ENCODE results near the gene SNURF. TPM values are rescaled to one million over a fixed set of nuclear protein-coding genes. Genes with fewer than 3 reads are reported as not detected.
"Not testable (repeated sequence)": the region's sequence is repeated elsewhere in the genome, so short reads cannot be mapped to it uniquely, and the experiment has no call there.

SNURF gene
- total RNA-seq, 1 donor from 2014 or later, result 20.5 TPM

GRCh38 chr15:24924153-24924552, 30.6 kb upstream of the SNURF start:
- no peak for TF ChIP-seq CTCF (IDR thresholded peaks at IDR 0.05)
- H3K4me1 Mint-ChIP-seq (ENCODE audit: unreplicated experiment), result no peaks in the 10 kb centered on the region
- H3K27ac Mint-ChIP-seq (ENCODE audit: unreplicated experiment), result no peak overlapping the region
- no peak overlapping the region for H3K4me3 Mint-ChIP-seq (ENCODE audit: unreplicated experiment)
- H3K9me3 Mint-ChIP-seq (ENCODE audit: unreplicated experiment), result peaks cover 36% of the 10 kb centered on the region
- H3K36me3 Mint-ChIP-seq (ENCODE audit: unreplicated experiment), result no peaks in the 10 kb centered on the region
- H3K27me3 Mint-ChIP-seq (ENCODE audit: unreplicated experiment), result no peaks in the 10 kb centered on the region
- no peak for DNase-seq (ENCODE audit: extremely low spot score, unreplicated experiment)

- H3K36me3 Mint-ChIP-seq (ENCODE audit: unreplicated experiment), result no peaks in the 10 kb centered on the region
- no peak overlapping the region for H3K4me3 Mint-ChIP-seq (ENCODE audit: unreplicated experiment)
- H3K27ac Mint-ChIP-seq (ENCODE audit: unreplicated experiment), result no peak overlapping the region
- no peak for DNase-seq (ENCODE audit: extremely low spot score, unreplicated experiment)
- TF ChIP-seq CTCF (IDR thresholded peaks at IDR 0.05), result no peak
- no peaks in the 10 kb centered on the region for H3K4me1 Mint-ChIP-seq (ENCODE audit: unreplicated experiment)
- peaks cover 33% of the 10 kb centered on the region for H3K9me3 Mint-ChIP-seq (ENCODE audit: unreplicated experiment)
- H3K27me3 Mint-ChIP-seq (ENCODE audit: unreplicated experiment), result no peaks in the 10 kb centered on the region
Observed at GRCh38 chr15:24924621-24925020, 30.2 kb upstream of the SNURF start.

GRCh38 chr15:24931874-24932732, 22.7 kb upstream of the SNURF start:
- DNase-seq (ENCODE audit: extremely low spot score, unreplicated experiment), result peak; percentile 38
- H3K4me3 Mint-ChIP-seq (ENCODE audit: unreplicated experiment); H3K27me3 Mint-ChIP-seq (ENCODE audit: unreplicated experiment); H3K4me1 Mint-ChIP-seq (ENCODE audit: unreplicated experiment); H3K36me3 Mint-ChIP-seq (ENCODE audit: unreplicated experiment); H3K27ac Mint-ChIP-seq (ENCODE audit: unreplicated experiment): not testable (repeated sequence)
- peaks cover 26% of the 10 kb centered on the region for H3K9me3 Mint-ChIP-seq (ENCODE audit: unreplicated experiment)

- Mint-ChIP-seq H3K27me3 (ENCODE audit: unreplicated experiment) (no peaks in the 10 kb centered on the region), H3K36me3 (ENCODE audit: unreplicated experiment) (no peaks in the 10 kb centered on the region), H3K4me3 (ENCODE audit: unreplicated experiment) (no peak overlapping the region), H3K4me1 (ENCODE audit: unreplicated experiment) (no peaks in the 10 kb centered on the region), H3K27ac (ENCODE audit: unreplicated experiment) (no peak overlapping the region), H3K9me3 (ENCODE audit: unreplicated experiment) (peaks cover 17% of the 10 kb centered on the region)
- DNase-seq (ENCODE audit: extremely low spot score, unreplicated experiment), result peak; percentile 32
- TF ChIP-seq CTCF (IDR thresholded peaks at IDR 0.05), result no peak
Observed at GRCh38 chr15:24933716-24934115, 21.1 kb upstream of the SNURF start.

GRCh38 chr15:24938224-24938623, 16.6 kb upstream of the SNURF start:
- not testable (repeated sequence) for H3K4me3 Mint-ChIP-seq (ENCODE audit: unreplicated experiment); H3K27ac Mint-ChIP-seq (ENCODE audit: unreplicated experiment); H3K4me1 Mint-ChIP-seq (ENCODE audit: unreplicated experiment); DNase-seq (ENCODE audit: extremely low spot score, unreplicated experiment); H3K27me3 Mint-ChIP-seq (ENCODE audit: unreplicated experiment); H3K36me3 Mint-ChIP-seq (ENCODE audit: unreplicated experiment)
- H3K9me3 Mint-ChIP-seq (ENCODE audit: unreplicated experiment), result peaks cover 14% of the 10 kb centered on the region

- H3K27ac Mint-ChIP-seq (ENCODE audit: unreplicated experiment), result no peak overlapping the region
- DNase-seq (ENCODE audit: extremely low spot score, unreplicated experiment), result no peak
- H3K4me1 Mint-ChIP-seq (ENCODE audit: unreplicated experiment), result no peaks in the 10 kb centered on the region
- H3K4me3 Mint-ChIP-seq (ENCODE audit: unreplicated experiment), result no peak overlapping the region
- TF ChIP-seq CTCF (IDR thresholded peaks at IDR 0.05), result no peak
- H3K9me3 Mint-ChIP-seq (ENCODE audit: unreplicated experiment), result peaks cover 13% of the 10 kb centered on the region
- H3K36me3 Mint-ChIP-seq (ENCODE audit: unreplicated experiment), result no peaks in the 10 kb centered on the region
- no peaks in the 10 kb centered on the region for H3K27me3 Mint-ChIP-seq (ENCODE audit: unreplicated experiment)
Observed at GRCh38 chr15:24940236-24940635, 14.6 kb upstream of the SNURF start.
